ENCODE measurements around the gene LMNTD2.

LMNTD2 gene

DNA sequence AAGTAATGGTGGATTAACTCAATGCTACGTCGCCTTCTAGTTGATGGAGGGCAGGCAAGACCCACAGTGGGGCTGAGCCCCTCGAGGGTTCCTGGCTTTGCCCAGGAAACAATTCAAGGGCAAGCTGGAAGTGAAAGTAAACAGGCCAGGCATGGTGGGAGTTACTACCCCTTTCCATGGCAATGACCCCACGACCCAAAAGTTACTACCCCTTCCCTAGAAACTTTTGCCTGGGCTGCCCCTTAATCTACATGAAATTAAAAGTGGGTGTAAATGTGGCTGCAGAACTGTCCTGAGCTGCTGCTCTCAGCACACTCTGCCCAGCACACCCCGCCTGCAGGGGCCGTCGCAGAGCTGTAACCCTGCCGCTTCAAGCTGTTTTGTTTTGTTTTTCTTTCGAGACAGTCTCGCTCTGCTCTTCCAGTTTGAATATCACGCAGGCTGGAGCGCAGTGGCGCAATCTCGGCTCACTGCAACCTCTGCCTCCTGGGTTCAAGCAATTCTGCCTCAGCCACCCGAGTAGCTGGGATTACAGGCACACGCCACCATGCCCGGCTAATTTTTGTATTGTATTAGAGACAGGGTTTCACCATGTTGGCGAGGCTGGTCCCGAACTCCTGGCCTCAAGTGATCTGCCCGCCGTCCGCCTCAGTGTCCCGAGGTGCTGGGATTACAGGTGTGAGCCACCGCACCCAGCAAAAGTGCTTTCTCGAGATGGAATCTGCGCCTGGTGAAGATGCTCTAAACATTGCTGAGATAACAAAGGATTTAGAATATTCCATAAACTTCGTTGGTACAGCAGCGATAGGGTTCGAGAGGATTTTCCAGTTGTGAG lies 47.6 kb downstream of the LMNTD2 start:
- DNase-seq (ENCODE audit: low read depth, low spot score): no peak
- H3K9me3 ChIP-seq (ENCODE audit: low read depth, low read length): no peaks in the 10 kb centered on the region
- H3K36me3 ChIP-seq (ENCODE audit: insufficient read depth, low read length): peaks cover 7% of the 10 kb centered on the region; the same call in 1 of the 2 replicates
- TF ChIP-seq EZH2 (IDR thresholded peaks at IDR 0.05) (no peak), FOXP2 (optimal IDR thresholded peaks at IDR 0.05; ENCODE audit: control extremely low read depth, extremely low read length, insufficient read depth) (no peak), POLR2AphosphoS5 (IDR thresholded peaks at IDR 0.05; ENCODE audit: borderline replicate concordance, low read depth, low read length) (no peak)
- no peak overlapping the region for H3K27ac ChIP-seq
- no peak overlapping the region for H3K9ac ChIP-seq (ENCODE audit: insufficient read length)
- H3K4me3 ChIP-seq: no peak overlapping the region

- Histone ChIP-seq H3K27ac (no peak overlapping the region), H3K36me3 (ENCODE audit: insufficient read depth, low read length) (peaks cover 10% of the 10 kb centered on the region; the same call in 1 of the 2 replicates), H3K4me3 (no peak overlapping the region), H3K9ac (ENCODE audit: insufficient read length) (no peak overlapping the region), H3K9me3 (ENCODE audit: low read depth, low read length) (no peaks in the 10 kb centered on the region)
- TF ChIP-seq EZH2 (IDR thresholded peaks at IDR 0.05): no peak
- no peak for TF ChIP-seq POLR2AphosphoS5 (IDR thresholded peaks at IDR 0.05; ENCODE audit: borderline replicate concordance, low read depth, low read length)
- no peak for TF ChIP-seq FOXP2 (optimal IDR thresholded peaks at IDR 0.05; ENCODE audit: control extremely low read depth, extremely low read length, insufficient read depth)
- no peak for DNase-seq (ENCODE audit: low read depth, low spot score)
Measured at GRCh38 chr11:508956-509355, 51.6 kb downstream of the LMNTD2 start.

- no peak for DNase-seq (ENCODE audit: low read depth, low spot score)
- peak overlapping the region; percentile 92 for H3K9ac ChIP-seq (ENCODE audit: insufficient read length)
Measured at GRCh38 chr11:507727-508515, 52.6 kb downstream of the LMNTD2 start.

GRCh38 chr11:506995-507726 lies 53.4 kb downstream of the LMNTD2 start, which contains the start of gene RNH1:
TSS of gene RNH1 (minus strand) at chr11:507242. CDS start at chr11:502162, 5,080 bp downstream.
- Histone ChIP-seq H3K27ac (peak within 1 kb of the TSS; percentile 99), H3K36me3 (ENCODE audit: insufficient read depth, low read length) (peaks cover 10% of the 10 kb centered on the region; the same call in 1 of the 2 replicates), H3K4me3 (peak within 1 kb of the TSS; percentile 98), H3K9me3 (ENCODE audit: low read depth, low read length) (no peaks in the 10 kb centered on the region), H3K9ac (ENCODE audit: insufficient read length) (peak within 1 kb of the TSS; percentile 100)
- DNase-seq (ENCODE audit: low read depth, low spot score): peak; percentile 67
- TF ChIP-seq FOXP2 (optimal IDR thresholded peaks at IDR 0.05; ENCODE audit: control extremely low read depth, extremely low read length, insufficient read depth) (no peak), POLR2AphosphoS5 (IDR thresholded peaks at IDR 0.05; ENCODE audit: borderline replicate concordance, low read depth, low read length) (peak; percentile 66; the same call in 1 of the 2 replicates), EZH2 (IDR thresholded peaks at IDR 0.05) (no peak)

More at GRCh38 chr11:507727-508515, 52.6 kb downstream of the LMNTD2 start:
- Histone ChIP-seq H3K36me3 (ENCODE audit: insufficient read depth, low read length) (peaks cover 10% of the 10 kb centered on the region; the same call in 1 of the 2 replicates), H3K27ac (peak overlapping the region; percentile 57), H3K9me3 (ENCODE audit: low read depth, low read length) (no peaks in the 10 kb centered on the region), H3K4me3 (peak overlapping the region; percentile 98)
- TF ChIP-seq FOXP2 (optimal IDR thresholded peaks at IDR 0.05; ENCODE audit: control extremely low read depth, extremely low read length, insufficient read depth) (no peak), POLR2AphosphoS5 (IDR thresholded peaks at IDR 0.05; ENCODE audit: borderline replicate concordance, low read depth, low read length) (no peak), EZH2 (IDR thresholded peaks at IDR 0.05) (no peak)

- peak overlapping the region; percentile 99 for H3K27ac ChIP-seq
- no peaks in the 10 kb centered on the region for H3K9me3 ChIP-seq (ENCODE audit: low read depth, low read length)
- DNase-seq (ENCODE audit: low read depth, low spot score): peak; percentile 84
- H3K9ac ChIP-seq (ENCODE audit: insufficient read length): peak overlapping the region; percentile 100
- H3K36me3 ChIP-seq (ENCODE audit: insufficient read depth, low read length): peaks cover 10% of the 10 kb centered on the region; the same call in 1 of the 2 replicates
- peak overlapping the region; percentile 98 for H3K4me3 ChIP-seq
- TF ChIP-seq EZH2 (IDR thresholded peaks at IDR 0.05) (no peak), POLR2AphosphoS5 (IDR thresholded peaks at IDR 0.05; ENCODE audit: borderline replicate concordance, low read depth, low read length) (peak; percentile 61; the same call in 1 of the 2 replicates)
Measured at GRCh38 chr11:506238-506994, 54.1 kb downstream of the LMNTD2 start.

GRCh38 chr11:504994-505344 lies 55.6 kb downstream of the LMNTD2 start:
- peaks cover 16% of the 10 kb centered on the region; the same call in 1 of the 2 replicates for H3K36me3 ChIP-seq (ENCODE audit: insufficient read depth, low read length)
- H3K9me3 ChIP-seq (ENCODE audit: low read depth, low read length): no peaks in the 10 kb centered on the region
- peak overlapping the region; percentile 100 for H3K9ac ChIP-seq (ENCODE audit: insufficient read length)
- no peak for TF ChIP-seq POLR2AphosphoS5 (IDR thresholded peaks at IDR 0.05; ENCODE audit: borderline replicate concordance, low read depth, low read length)
- no peak for TF ChIP-seq FOXP2 (optimal IDR thresholded peaks at IDR 0.05; ENCODE audit: control extremely low read depth, extremely low read length, insufficient read depth)
- TF ChIP-seq EZH2 (IDR thresholded peaks at IDR 0.05): no peak
- 0 out of 2 replicates have a peak overlapping the region, but pooled peaks have one; percentile 9 for H3K27ac ChIP-seq
- no peak for DNase-seq (ENCODE audit: low read depth, low spot score)
- peak overlapping the region; percentile 98; the same call in 1 of the 2 replicates for H3K4me3 ChIP-seq
